Esophagus squamous epithelium (tissue), 5 donors: Measurements from ENCODE around the gene CYP2U1. TPM values are rescaled to one million over a fixed set of nuclear protein-coding genes. Genes with fewer than 3 reads are reported as not detected.
"Not testable (repeated sequence)": the region's sequence is repeated elsewhere in the genome, so short reads cannot be mapped to it uniquely, and the experiment has no call there.

Experiments used
- DNase-seq: peaks from one replicate; lab custom pipeline; 2025; lab: John Stamatoyannopoulos, UW
- H3K27ac ChIP-seq, 4 donors: fragments of 200-600 bp; sonication (generic); one replicate each; pipeline ENCODE4 v1.5.1; 2016 to 2019; ENCODE audit warnings: mild to moderate bottlenecking in 1 of 4
- H3K27me3 ChIP-seq, 4 donors: fragments of 200-600 bp; sonication (generic); 1 replicate in 3 of 4; 2 replicates in 1 of 4; pipeline versions ENCODE4 v1.5.1 to v1.6.0; 2017 to 2021; ENCODE audit warnings: antibody characterized with exemption in 1 of 4
- H3K36me3 ChIP-seq, 3 donors: fragments of 200-600 bp; sonication (generic); one replicate each; pipeline ENCODE4 v1.5.1; 2016 to 2019
- H3K4me1 ChIP-seq, 3 donors: fragments of 200-600 bp; sonication (generic); one replicate each; pipeline ENCODE4 v1.5.1; 2017 to 2019
- H3K4me3 ChIP-seq, 4 donors: fragments of 200-600 bp; sonication (generic); 1 replicate in 3 of 4; 2 replicates in 1 of 4; pipeline ENCODE4 v1.5.1; 2016 to 2019; ENCODE audit warnings: mild to moderate bottlenecking in 2 of 4, moderate library complexity in 1 of 4
- H3K9me3 ChIP-seq, 3 donors: fragments of 200-600 bp; sonication (generic); one replicate each; pipeline ENCODE4 v1.5.1; 2016 to 2019
- CTCF ChIP-seq, 6 experiments: fragments of 450-650 bp in 4 of 6; fragments of 200-600 bp in 2 of 6; sonication (generic) in 2 of 6; IDR thresholded peaks; one replicate each; pipeline ENCODE4 v1.5.1; 2016 to 2019; ENCODE audit warnings: antibody characterized with exemption in 6 of 6, mild to moderate bottlenecking in 4 of 6, moderate library complexity in 4 of 6
- POLR2A ChIP-seq, 4 donors: fragments of 450-650 bp; IDR thresholded peaks; one replicate each; pipeline ENCODE4 v1.6.1; 2017; ENCODE audit warnings: antibody characterized with exemption in 4 of 4, mild to moderate bottlenecking in 4 of 4, moderate library complexity in 3 of 4
- whole genome bisulfite sequencing, 2 donors: methylation state at CpG; one replicate each; pipeline ENCODE4 v1.1.5; 2018; 5-methylcytosine and 5-hydroxymethylcytosine counted together
- intact Hi-C: fragments of 100-400 bp; cut with DNase I; formaldehyde crosslinking; loops from one replicate; pipeline ENCODE4 v1.15.0; 2022
- total RNA-seq, 4 donors: library from RNA; depleted of rRNA; stranded (reverse); fragments of >200 nt; gene quantifications; one replicate each; pipeline ENCODE4 v1.1.0, GENCODE V29; 2016
- donor health status: DM: yes; HTN: yes; CAD: no.

CYP2U1 gene
- total RNA-seq, 4 donors from 2014 or later, result 1.8 to 8.4 (median 4.5) TPM

GRCh38 chr4:107956011-107956410 lies 24.7 kb downstream of the CYP2U1 start:
- Histone ChIP-seq H3K4me1 (no peaks in the 10 kb centered on the region), H3K9me3 (peaks cover 0 to 9% (median 8%) of the 10 kb centered on the region in 3 donors), H3K4me3 (no peak overlapping the region), H3K27ac (no peak overlapping the region), H3K27me3 (no peaks in the 10 kb centered on the region), H3K36me3 (peaks cover 0 to 8% (median 0%) of the 10 kb centered on the region in 3 donors)
- intact Hi-C loops, result no loop called here
- no peak for TF ChIP-seq CTCF (IDR thresholded peaks at IDR 0.05)
- TF ChIP-seq POLR2A (IDR thresholded peaks at IDR 0.05), result no peak
- DNase-seq, result no peak
- 74 to 79% methylated on average over 1 of the region's 1 CpG for WGBS, 2 donors

- DNase-seq, result no peak
- H3K4me3 ChIP-seq, result no peak overlapping the region
- TF ChIP-seq POLR2A (IDR thresholded peaks at IDR 0.05), result no peak
- no peak for TF ChIP-seq CTCF (IDR thresholded peaks at IDR 0.05)
- WGBS, 2 donors, result 70 to 79% methylated on average over 4 of the region's 4 CpGs
- H3K27me3 ChIP-seq, result no peaks in the 10 kb centered on the region
- no peak overlapping the region for H3K27ac ChIP-seq
- intact Hi-C loops, result no loop called here
- H3K36me3 ChIP-seq, result no peaks in the 10 kb centered on the region
- H3K9me3 ChIP-seq, result no peaks in the 10 kb centered on the region
- no peaks in the 10 kb centered on the region for H3K4me1 ChIP-seq
These were observed 35.6 kb downstream of the CYP2U1 start for GRCh38 chr4:107966903-107967302.

- intact Hi-C loops, H3K4me1 ChIP-seq, H3K36me3 ChIP-seq, DNase-seq, H3K27ac ChIP-seq, H3K9me3 ChIP-seq, H3K27me3 ChIP-seq, H3K4me3 ChIP-seq: not testable (repeated sequence)
These were observed 36.2 kb downstream of the CYP2U1 start for GRCh38 chr4:107967519-107967918.

GRCh38 chr4:107967921-107968320 lies 36.6 kb downstream of the CYP2U1 start:
- H3K4me1 ChIP-seq, H3K36me3 ChIP-seq, H3K27ac ChIP-seq, intact Hi-C loops, DNase-seq, H3K4me3 ChIP-seq, H3K27me3 ChIP-seq, H3K9me3 ChIP-seq: not testable (repeated sequence)
- WGBS, 2 donors, result 96% methylated on average over 1 of the region's 1 CpG

GRCh38 chr4:107970063-107970798 lies 38.9 kb downstream of the CYP2U1 start:
- H3K27ac ChIP-seq, result no peak overlapping the region
- H3K36me3 ChIP-seq, result no peaks in the 10 kb centered on the region
- H3K4me1 ChIP-seq, result no peaks in the 10 kb centered on the region
- H3K4me3 ChIP-seq, result no peak overlapping the region
- WGBS, 2 donors, result 90 to 91% methylated on average over 9 to 12 of the region's 12 CpGs
- no peaks in the 10 kb centered on the region for H3K27me3 ChIP-seq
- TF ChIP-seq CTCF (IDR thresholded peaks at IDR 0.05) (no peak), POLR2A (IDR thresholded peaks at IDR 0.05) (no peak)
- H3K9me3 ChIP-seq, result no peaks in the 10 kb centered on the region
- intact Hi-C loops, result no loop called here
- DNase-seq, result no peak

- DNase-seq, result no peak
- TF ChIP-seq CTCF (IDR thresholded peaks at IDR 0.05) (no peak), POLR2A (IDR thresholded peaks at IDR 0.05) (no peak)
These were observed 41.3 kb downstream of the CYP2U1 start for GRCh38 chr4:107972605-107973004.

More at GRCh38 chr4:107972605-107973004, 41.3 kb downstream of the CYP2U1 start:
- intact Hi-C loops, result no loop called here
- Histone ChIP-seq H3K9me3 (no peaks in the 10 kb centered on the region), H3K27ac (no peak overlapping the region), H3K4me1 (no peaks in the 10 kb centered on the region), H3K4me3 (no peak overlapping the region), H3K27me3 (no peaks in the 10 kb centered on the region), H3K36me3 (no peaks in the 10 kb centered on the region)
